NCI-H345 (cell line): ENCODE measurements around the gene ALDH8A1.
A peak's percentile ranks its signal among the peaks of the same experiment; 100 is the strongest.

Source experiments
- DNase-seq: peaks from one replicate; lab custom pipeline; 2025; lab: John Stamatoyannopoulos, UW

Gene ALDH8A1

DNA sequence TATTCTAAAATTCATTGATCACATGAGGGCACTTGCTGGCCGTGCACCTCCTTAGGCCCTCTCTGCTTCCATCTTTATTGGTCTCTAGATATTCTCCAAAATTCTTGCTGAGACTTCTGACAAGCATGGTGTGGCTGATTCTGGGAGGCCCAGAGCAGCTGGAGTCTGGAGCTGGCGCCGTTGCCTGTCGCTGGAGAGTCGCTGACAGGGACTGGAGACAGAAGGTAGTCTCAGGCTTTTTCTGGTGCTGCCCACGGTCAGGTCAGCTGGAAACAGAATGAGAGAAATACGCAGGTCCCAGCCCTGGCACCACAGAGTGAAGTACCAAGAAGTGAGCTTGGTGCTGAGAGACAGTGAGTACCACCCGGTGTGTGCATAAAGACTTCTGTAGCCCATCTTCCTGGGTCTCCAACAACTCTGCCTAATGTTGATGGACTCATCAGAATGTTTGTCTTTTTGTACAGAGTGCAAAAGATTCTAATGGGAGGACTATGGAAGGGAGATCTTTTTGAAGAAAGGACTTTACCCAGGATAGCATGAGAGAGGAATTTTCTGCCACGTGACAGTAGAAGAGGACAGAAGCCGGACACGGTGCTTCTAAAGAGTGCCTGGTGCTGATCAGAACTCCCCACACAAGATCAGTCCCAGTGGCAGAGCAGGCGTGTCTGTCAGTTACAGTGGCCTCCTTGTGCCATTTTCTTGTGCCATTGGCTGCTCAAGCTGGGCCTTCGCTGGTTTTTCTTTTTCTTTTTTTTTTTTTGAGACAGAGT lies 1.8 kb upstream of the ALDH8A1 start:
- no peak for DNase-seq

DNA sequence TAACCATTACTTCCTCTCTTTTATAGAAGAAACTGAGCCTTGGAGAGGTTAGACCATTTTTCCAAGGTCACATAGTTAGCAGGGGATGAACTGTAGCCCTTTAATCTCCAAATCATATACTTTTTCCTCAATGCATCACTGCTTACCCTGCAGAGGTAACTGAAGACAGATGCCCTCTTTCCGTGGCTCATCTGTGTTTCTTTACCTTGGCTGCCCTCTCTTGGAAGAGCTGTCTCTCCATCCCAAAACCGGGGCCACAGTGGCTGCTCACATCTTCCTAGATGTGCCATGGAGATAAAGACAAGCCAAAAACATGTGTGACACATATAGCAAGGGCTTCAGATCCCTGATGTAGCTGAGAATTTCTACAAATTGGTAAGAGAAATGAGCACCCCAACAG lies 581 bp upstream of the ALDH8A1 start:
- no peak for DNase-seq

DNA sequence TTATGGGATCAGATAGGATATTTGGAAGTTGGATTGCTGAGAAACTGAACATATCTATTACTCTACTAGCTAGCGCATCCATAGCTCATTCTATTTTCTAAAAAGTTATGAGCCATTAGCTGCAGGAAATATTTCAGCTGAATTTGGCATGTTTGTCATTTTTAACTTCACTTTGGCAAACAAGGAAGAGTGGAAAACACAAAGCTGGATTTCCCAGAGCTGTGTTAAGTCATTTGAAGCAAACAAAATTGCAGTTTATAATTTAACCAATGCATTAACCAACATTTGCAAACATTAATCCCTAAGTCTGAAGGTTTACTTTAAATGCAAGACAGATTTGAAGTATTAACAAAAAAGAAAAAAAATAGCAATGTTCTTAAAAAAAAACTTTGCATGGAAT lies 1.2 kb downstream of the ALDH8A1 start:
- no peak for DNase-seq

DNA sequence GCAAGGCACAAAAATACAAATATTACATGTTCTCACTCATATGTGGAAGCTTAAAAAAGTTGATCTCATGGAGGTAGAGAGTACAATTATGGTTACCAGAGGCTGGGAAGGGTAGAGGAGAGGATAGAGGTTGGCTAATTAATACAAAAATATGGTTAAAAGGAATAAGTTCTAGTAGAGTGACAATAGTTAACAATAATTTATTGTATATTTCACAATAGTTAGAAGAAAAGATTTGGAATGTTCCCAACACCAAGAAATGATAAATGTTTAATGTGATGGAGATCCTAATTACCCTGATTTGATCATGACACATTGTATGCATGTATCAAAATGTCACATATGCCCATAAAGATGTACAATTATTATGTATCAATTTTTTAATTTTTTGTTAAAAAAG lies 1.8 kb downstream of the ALDH8A1 start:
- DNase-seq = no peak

DNA sequence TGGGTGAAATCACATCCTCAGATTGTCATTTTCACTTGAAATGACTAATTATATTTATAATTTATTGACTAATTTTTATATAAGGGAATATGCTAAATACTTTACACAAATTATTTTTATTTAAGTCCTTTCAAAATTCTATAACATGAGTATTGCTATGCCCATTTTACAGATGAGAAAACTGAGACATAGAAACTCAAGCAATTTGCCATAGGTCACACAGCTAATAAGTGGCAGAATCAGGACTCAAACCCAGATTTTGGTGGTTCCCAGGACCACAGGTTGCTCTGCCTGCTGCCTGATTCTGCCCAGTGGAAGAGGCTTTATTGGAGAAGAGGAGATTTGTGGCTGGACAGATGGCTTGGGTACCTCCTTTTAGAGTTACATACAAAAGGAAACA lies 4.9 kb downstream of the ALDH8A1 start:
- no peak for DNase-seq

DNA sequence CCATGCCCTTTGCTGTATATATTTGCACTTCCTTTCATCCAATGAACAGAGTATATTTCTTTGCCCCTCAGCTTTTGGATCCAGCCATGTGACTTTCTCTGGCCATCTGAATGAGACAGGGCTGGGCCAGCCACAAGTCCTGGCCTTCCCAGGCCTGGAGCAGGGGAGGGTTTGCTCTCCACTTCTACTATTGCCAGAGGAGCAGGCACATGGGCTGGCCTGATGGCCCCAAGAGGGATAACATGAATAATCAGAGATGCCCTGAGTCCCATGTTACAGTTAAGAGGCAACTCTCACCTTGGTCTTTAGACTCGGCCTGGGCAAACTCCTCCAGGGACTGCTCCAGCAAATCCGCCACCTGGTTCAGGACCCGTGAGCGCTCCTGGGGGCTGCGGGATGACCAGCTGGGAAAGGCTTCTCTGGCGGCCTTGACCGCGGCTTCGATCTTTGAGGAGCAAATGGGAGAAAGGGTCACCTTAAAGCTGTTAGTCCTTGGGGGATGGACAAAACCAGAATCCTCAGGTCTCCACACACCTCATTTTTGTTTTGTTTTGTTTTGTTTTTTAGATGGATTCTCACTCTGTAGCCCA lies 6.3 kb downstream of the ALDH8A1 start:
- DNase-seq = no peak

DNA sequence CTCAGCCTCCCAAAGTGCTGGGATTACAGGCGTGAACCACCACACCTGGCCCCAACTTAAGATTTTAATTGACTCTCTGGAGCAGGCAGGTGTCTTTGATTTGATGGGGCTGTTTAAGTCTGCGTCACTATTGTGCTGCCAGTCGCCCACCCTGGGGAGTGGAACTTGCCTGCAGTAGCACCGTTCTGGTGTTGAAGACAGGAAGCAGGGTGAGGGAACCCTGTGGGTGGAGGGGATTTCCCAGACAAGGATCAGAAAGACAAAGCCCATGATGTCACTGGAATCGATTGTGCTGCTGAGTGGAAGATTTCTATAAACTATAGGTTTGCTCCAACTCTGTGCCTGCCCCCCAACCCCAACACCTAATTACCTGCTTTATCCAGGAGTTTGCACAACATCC lies 11.0 kb downstream of the ALDH8A1 start:
- DNase-seq = peak; percentile 2

DNA sequence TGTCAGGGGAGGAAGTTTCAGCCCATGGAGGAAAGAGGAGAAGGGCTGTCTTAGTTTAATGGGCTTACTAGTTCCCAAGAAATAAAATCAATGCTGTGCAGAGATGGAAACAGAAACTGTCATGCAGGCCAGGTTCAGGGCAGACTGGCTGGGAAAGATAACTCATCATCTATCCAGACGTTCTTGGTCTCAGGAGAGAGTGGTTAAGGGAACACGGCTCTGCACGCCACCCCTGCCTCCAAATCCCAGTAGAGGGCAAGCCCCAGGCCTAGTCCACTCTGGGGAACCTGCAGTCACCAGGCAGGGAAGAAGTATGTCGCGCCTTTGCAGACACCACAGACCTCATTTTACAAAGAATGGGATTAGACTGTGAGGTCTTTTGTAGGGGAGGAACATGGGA lies 12.5 kb downstream of the ALDH8A1 start:
- no peak for DNase-seq

DNA sequence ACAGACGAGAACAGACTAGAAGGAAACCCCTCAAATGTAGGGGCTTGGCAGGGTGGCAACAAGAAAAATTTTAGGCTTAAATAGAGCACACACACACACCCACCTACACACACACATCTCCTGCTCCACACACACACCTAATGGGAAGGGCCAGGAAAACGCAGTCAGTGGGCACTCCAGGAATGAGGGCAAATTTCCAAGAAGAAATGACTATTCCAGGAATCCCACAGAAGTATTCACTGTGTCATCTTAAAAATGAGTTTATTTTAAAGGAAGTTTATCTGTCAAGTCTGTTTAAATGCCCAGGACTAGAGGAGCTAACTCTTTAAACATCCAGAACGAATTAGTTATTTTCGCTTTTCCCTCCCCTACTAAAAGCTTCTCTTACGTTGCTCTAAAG lies 13.0 kb downstream of the ALDH8A1 start:
- no peak for DNase-seq

DNA sequence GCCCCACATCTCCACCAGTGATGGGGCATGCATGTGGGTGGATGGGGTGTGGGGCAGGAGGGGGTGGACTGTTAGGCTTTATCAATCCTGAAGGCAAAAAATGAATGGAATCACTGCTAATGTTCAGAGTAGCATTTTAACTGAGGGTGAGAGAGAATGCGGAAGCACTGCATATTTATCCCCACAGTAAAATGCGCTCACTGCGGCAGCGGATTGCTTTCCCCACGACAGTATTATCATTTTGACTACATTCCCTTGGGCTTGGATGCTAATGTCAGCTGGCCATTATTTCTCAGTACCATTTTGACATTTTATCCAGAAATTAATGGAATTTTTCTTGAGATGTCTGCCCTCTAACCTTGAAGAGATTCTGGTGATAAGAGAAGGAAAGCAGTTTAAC lies 13.4 kb downstream of the ALDH8A1 start:
- DNase-seq = no peak

DNA sequence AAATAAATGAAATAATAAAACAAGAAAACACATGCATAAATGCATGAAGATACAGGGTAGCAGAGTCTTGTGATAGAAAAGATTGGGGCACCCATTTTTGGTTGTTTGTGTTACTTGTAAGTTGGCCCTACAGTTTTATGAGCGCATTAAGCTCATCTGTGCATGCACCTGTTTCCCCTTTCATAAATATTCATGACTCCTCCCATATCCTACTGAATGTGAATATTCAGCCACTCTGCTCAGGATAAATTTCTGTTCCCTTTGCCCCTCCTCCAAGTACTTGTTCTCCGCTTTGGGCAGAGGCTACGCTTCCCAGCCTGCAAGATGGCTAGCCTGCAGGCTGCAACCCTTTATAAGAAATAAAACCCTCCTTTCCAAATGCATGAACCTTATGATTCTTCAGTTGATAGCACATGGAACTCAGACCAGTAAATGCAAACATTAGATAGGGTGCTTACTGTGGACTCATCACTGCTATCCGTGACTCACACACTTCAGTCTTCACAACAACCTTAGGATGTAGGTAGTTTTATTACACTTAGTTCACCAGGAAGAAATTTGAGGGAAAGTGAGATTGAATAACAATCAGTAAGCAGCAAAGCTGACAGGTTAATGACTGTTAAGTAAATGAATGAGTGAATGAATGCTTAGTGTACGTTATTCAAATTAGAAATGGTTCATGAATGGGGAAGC lies 15.0 kb downstream of the ALDH8A1 start:
- no peak for DNase-seq

DNA sequence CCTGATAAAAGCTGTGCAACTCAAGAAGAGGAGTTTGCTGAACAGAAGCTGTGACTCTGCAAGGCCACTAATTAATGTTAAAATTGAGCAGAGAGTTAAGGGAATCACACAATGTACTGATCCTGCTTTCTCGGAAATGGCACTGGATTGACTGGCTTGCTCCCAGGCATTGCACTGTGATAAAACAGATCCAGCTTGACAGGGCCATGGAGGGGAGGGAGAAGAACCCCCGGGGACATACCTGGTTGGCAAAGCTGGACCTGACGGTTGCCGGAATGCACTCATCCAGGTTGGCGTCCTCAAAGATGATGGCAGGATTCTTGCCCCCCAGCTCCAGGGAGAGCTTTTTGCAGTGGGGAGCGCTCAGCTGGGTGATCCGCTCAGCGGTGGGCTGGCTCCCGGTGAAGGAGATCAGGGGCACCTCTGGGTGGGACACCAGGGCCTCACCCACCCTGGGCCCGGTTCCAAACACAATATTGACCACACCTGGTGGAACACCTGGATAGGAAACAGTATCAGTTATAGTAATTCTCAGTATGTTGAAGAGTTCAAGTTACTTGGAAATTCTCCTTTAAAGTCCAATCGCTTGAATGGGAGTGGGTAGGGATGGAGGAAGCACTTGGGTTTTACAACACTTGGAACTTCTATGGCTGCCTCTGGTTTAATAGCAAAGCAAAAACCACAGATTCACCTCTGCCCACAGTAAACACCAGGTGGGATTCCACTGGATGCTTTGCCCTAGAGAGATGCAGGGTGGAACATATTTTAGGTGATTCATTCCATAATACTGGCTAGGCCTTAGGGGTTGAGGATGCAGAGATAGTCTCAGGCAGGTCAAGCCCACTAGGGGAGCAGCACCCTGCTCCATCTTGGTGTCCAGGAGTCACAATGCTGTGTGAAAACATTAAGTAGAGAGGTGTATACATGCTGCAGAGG lies 17.1 kb downstream of the ALDH8A1 start:
- DNase-seq = no peak

DNA sequence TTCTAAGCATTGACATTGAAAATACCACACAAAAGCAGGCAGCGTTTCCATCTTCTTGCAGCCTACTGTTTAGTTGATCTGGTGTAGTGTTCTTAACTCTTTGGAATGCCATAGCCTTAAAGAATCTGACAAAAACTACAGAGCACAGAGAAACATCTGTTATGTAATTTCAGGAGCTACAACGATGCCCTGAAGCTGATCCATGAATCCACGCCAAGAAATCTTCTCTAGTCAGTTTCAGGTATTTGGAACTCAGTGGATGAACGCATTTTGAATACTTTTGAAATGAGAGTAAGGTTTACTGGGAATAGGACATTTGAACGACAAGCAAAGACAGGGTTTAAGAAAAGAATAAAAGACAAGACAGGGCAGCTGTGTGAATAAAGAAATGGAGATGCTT lies 17.8 kb downstream of the ALDH8A1 start:
- DNase-seq = no peak

DNA sequence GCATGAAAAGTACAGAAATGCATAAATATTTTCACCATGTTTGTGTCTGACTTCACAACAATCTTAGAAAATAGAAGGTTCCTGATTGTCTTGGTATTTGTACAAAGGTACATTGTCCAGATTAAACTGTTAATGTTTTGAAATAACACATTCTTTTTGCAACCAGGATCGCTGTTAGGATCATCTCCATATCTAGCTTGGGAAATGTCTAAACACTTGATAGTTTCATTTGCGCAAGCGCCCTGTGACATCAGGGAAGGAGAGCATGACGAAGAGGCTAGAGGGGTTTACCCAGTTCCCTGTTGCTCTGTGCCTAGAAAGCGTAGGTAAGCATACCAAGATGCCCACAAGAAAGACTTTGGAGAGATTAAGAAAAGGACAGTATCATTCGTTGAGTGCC lies 19.4 kb downstream of the ALDH8A1 start:
- no peak for DNase-seq

DNA sequence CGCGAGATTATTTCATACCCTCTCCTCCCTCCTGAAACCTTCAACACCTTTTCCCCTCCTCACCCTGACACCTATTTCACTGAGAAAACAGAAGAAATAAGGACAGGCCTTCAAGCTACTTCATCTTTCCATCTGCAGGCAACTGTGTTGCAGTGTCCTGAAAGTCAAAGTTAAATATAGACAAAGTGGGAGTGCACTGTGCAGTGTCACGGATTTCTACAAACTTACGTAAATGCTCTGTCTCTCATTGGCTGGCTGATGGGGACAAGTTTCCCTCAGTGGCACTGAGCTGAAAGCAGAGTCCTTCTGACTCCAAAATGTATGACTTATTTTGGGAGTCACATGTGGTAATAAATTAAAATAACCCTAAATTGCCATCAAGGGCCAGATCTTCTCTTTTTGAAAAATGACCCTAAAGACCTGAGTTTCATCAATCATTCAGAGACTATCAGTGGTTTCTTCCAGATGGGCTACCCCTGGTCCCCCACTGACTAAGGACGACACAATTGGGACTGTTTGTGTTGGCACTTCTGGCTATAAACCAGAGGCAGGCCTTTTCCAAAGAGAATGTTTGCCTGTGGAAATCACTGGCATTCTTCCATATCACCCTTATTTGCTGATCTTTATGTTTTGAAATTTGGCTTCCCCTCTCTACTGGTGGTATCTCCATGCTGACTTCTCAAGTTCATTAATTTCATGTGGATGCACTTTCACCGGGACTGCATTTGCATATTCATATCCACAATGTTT lies 21.6 kb downstream of the ALDH8A1 start:
- no peak for DNase-seq

DNA sequence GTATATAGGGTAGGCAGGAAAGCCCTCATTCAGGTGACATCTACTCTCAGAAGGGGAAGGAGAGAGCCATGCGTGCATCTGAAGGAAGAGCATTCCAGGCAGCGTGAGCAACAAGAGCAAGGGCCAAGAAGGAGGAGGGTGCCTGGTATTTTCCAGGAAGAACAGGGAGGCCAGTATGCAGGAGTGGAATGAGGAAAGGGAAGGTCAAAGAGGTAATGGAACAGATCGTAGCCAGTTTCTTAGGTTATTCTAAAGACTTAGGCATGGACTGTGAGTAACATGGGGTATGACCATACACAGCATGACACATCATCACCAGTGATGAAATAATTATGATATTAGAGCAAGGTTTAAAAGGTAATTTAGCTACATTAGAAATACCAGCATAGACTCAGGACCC lies 24.1 kb downstream of the ALDH8A1 start:
- DNase-seq = no peak

DNA sequence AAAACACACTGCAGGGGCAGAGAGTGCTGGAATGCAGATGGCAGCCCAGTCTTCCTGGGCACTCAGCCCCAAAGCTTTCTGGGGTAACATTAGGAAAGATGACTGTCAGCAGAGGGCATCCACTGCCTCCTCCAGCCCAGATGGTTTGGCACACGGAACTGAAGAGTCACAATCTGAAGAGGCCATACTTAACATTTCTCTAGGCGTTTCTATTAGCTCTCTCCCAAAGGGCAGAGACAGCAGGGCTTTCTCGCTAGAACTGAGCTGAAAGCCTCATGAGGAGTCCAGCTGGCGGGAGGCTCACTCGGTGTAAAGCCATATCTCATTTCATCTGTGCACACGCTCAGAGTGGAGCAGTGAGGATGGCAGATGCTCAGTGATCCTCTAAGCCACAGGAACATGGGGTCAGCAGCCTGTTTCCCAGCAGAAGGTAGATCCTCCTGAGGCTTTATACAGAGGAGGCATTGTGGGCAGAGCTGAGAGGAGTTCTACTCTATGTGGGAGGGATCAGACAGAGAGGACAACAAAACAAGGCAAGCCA lies 28.1 kb downstream of the ALDH8A1 start:
- DNase-seq = no peak

DNA sequence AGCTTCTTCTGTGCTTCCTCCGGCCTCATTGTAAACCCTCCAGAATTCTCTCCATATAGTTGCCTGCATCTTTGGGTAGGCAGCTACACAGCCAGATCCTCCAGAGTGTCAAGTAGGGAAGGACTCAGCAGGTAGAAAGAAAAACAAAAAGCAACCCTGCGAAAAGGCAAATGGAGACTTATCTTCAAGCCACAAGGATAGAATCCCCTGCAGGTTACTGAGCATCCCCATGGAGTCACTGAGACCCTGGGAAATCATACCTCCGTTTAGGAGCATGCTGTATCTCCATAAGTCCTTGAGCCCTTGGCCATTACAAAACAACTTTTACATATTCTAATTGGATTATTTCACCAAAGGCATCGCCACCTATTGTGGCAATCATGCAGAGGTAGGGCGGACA lies 28.6 kb downstream of the ALDH8A1 start:
- no peak for DNase-seq

DNA sequence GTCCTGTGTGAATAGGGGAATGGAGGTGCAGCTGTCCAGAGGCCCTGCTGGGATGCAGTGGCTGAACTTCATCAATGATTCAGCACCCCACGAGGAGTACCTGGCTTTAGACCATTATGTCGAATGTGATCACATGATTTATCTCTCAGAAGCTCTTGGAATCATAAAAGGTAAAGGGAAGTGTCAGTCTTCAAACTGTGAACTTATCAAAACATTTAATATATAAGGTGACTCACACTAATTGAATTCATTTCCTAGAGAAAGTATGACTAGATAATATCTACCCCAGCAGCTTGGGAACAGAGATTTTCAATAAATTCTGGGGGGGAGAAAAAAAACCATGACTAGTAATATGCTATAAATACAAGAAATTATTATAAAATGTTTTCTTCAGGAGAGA lies 29.5 kb downstream of the ALDH8A1 start:
- no peak for DNase-seq

DNA sequence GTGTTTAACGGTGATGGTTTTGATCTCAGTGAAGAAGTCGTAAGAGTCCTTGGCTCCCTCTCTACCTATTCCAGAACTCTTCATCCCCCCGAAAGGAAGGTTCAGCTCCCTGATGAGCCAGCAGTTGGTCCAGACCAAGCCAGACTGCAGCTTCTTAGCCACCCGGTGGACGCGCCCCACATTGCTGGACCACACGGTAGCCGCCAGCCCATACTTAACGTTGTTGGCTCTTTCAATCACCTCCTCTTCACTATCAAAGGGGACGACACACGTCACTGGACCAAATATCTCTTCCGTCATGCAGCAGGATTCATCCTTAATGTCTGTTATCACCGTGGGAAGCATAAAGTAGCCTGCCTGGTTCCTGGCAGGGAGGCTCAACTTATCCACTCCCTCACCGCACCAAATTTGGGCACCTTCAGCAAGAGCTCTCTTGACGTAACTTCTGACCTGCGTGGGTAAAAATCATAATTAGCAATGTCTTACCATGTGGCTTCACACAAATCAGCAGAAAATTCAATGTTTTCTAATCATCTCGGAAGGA lies 31.4 kb downstream of the ALDH8A1 start:
- DNase-seq = no peak

DNA sequence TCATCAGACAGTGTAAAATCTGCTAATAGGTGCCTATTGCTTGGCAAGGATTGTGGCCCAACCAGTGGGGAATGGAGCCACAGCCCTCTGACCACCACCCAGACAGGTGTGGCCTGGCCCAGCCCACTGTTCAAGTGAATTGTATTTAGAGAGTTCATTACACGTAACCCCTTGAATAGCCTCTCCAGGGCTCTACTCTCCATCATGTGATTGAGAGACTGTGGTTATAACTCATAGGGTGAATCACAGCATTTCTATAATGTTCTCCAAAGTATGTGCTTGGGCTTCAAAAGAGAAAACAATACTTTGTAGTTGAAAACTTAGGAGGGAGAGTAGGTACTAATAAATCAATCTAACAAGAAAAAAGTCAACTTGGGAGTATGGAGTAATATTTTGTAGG lies 38.4 kb downstream of the ALDH8A1 start:
- no peak for DNase-seq
